T-helper 2 cell treated with Interferon-gamma antibody and Interleukin-4, amounts not matched to agents 5 μg/mL and 100 μg/mL, for 36 hours (primary cell): ENCODE data around the gene NUFIP1.
"Not testable (repeated sequence)": the region's sequence is repeated elsewhere in the genome, so short reads cannot be mapped to it uniquely, and the experiment has no call there.

ENCODE experiments used
- DNase-seq: peaks from one replicate; pipeline ENCODE4 v3.0.0; 2021; ENCODE audit warnings: low spot score
- H3K27ac Mint-ChIP-seq: one replicate; pipeline ENCODE4 v1.8.0; 2021; ENCODE audit warnings: mild to moderate bottlenecking, mixed read lengths
- H3K27me3 Mint-ChIP-seq: one replicate; pipeline ENCODE4 v1.8.0; 2021; ENCODE audit warnings: low read depth, mixed read lengths
- H3K36me3 Mint-ChIP-seq: one replicate; pipeline ENCODE4 v1.8.0; 2021; ENCODE audit warnings: low read depth, mixed read lengths
- H3K4me1 Mint-ChIP-seq: one replicate; pipeline ENCODE4 v1.8.0; 2021; ENCODE audit warnings: low read depth, mixed read lengths
- H3K4me3 Mint-ChIP-seq: one replicate; pipeline ENCODE4 v1.8.0; 2022; ENCODE audit warnings: mild to moderate bottlenecking, moderate library complexity, mixed read lengths
- H3K9me3 Mint-ChIP-seq: one replicate; pipeline ENCODE4 v1.8.0; 2021; ENCODE audit warnings: mixed read lengths

NUFIP1 gene

GRCh38 chr13:44989071-44989889 is at the start of gene NUFIP1, which contains the start of gene GPALPP1:
TSS of gene NUFIP1 (minus strand) at chr13:44989471. CDS start at chr13:44989436, 35 bp downstream.
TSS of gene GPALPP1 (plus strand) at chr13:44989538. CDS start at chr13:44989655, 117 bp downstream.
- H3K4me1 Mint-ChIP-seq: peaks cover 32% of the 10 kb centered on the region
- no peaks in the 10 kb centered on the region for H3K9me3 Mint-ChIP-seq
- no peaks in the 10 kb centered on the region for H3K27me3 Mint-ChIP-seq
- H3K4me3 Mint-ChIP-seq: peak within 1 kb of the TSS; percentile 96
- H3K36me3 Mint-ChIP-seq: peaks cover 6% of the 10 kb centered on the region
- peak within 1 kb of the TSS; percentile 99 for H3K27ac Mint-ChIP-seq
- peak; percentile 92 for DNase-seq

DNA sequence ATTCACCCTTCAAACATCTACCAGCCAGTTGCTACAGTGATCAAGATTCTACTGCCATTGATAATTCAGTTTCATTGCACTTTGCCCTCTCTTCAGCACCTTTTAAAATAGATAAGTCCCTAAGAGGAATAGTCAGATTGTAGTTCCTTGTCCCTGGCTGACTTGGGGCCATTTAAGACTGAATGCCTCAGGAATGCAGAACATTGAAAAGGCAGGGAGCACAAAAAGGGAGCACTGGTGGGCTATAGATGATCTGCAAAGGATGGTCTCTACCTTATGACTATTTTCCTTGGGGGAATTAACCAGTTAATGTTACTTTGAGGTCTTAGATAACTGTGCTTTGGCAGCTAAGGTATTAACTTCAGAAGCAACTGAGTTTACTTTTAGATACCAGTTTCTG is 46.9 kb upstream of the NUFIP1 start:
- no peaks in the 10 kb centered on the region for H3K9me3 Mint-ChIP-seq
- no peak overlapping the region for H3K4me3 Mint-ChIP-seq
- no peaks in the 10 kb centered on the region for H3K27me3 Mint-ChIP-seq
- H3K27ac Mint-ChIP-seq: peak overlapping the region; percentile 18
- H3K36me3 Mint-ChIP-seq: peaks cover 11% of the 10 kb centered on the region
- no peaks in the 10 kb centered on the region for H3K4me1 Mint-ChIP-seq
- DNase-seq: no peak

DNA sequence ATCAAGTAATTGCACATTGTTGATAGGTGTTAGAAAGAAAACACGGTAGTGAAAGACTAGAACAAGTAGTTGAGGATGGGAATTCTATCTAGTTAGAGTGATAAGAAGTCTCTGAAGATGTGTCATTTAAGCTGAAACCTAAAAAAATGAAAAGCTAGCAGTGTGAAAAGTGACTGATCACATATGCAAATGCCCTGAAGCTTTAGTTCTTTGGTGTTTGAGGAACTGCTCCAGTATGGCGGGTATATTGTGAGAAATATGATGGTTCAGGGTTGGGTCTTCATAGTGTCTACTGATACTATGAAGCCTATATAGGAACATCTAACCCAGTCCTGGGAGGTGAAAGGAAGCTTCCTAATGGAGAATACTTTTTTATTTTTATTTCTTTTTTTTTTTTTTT is 45.1 kb upstream of the NUFIP1 start:
- no peaks in the 10 kb centered on the region for H3K4me1 Mint-ChIP-seq
- H3K36me3 Mint-ChIP-seq: peaks cover 11% of the 10 kb centered on the region
- H3K4me3 Mint-ChIP-seq: no peak overlapping the region
- H3K27ac Mint-ChIP-seq: no peak overlapping the region
- no peak for DNase-seq
- no peaks in the 10 kb centered on the region for H3K9me3 Mint-ChIP-seq
- H3K27me3 Mint-ChIP-seq: no peaks in the 10 kb centered on the region

DNA sequence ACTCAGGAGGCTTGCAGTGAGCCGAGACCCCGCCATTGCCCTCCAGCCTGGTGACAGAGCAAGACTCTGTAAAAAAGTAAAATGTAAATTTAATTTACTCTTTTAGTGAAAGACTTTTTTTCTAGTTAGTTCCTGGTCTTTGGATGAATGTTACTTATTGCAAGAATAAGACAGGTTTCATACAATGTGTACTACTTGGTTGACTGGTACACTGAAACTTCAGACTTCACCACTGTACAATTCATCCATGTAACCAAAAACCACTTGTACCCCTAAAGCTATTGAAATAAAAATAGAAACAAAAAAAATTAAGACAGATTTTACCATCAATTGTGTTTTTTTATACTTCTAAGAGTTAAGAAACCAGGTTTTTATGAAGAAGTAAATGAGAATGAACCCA is 35.6 kb upstream of the NUFIP1 start:
- no peaks in the 10 kb centered on the region for H3K4me1 Mint-ChIP-seq
- no peak for DNase-seq
- H3K27ac Mint-ChIP-seq: no peak overlapping the region
- H3K9me3 Mint-ChIP-seq: no peaks in the 10 kb centered on the region
- no peaks in the 10 kb centered on the region for H3K27me3 Mint-ChIP-seq
- H3K4me3 Mint-ChIP-seq: no peak overlapping the region
- peaks cover 21% of the 10 kb centered on the region for H3K36me3 Mint-ChIP-seq

- Mint-ChIP-seq H3K4me1 (peaks cover 1% of the 10 kb centered on the region), H3K27me3 (no peaks in the 10 kb centered on the region), H3K27ac (no peak overlapping the region), H3K4me3 (no peak overlapping the region), H3K9me3 (no peaks in the 10 kb centered on the region), H3K36me3 (peaks cover 24% of the 10 kb centered on the region)
- DNase-seq: no peak
Measured at GRCh38 chr13:45021250-45021649, 32.0 kb upstream of the NUFIP1 start.

- DNase-seq, H3K9me3 Mint-ChIP-seq, H3K27me3 Mint-ChIP-seq, H3K27ac Mint-ChIP-seq, H3K4me3 Mint-ChIP-seq, H3K4me1 Mint-ChIP-seq: not testable (repeated sequence)
- peaks cover 28% of the 10 kb centered on the region for H3K36me3 Mint-ChIP-seq
Measured at GRCh38 chr13:45019981-45020380, 30.7 kb upstream of the NUFIP1 start.

DNA sequence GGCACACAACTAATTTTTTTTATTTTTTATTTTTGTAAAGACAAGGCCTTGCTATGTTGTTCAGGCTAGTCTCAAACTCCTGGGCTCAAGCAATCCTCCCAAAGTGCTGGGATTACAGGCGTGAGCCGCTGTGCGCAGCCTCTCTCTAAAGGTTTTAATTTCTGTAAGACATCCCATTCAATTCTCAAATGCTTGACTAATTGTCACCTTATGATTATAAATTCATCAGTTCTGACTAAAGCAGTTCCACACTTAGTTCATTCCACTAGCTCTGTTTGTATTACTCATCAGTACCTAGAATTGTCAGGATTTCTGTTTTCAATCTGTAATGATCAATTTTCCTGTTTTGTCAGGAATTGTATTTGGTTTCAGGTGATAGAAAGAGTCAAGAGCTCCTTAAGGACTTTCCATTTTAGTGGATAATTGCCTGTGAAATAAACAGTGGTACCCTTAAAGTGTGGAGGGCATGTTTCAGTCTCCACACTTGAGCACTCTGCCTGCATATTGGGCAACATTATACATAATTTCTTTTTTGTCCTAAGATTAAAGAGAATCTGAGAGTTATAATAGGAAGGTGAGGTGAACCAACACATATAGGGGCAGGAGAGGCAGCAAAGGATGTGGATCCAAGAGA is 27.6 kb upstream of the NUFIP1 start:
- Mint-ChIP-seq H3K27ac (no peak overlapping the region), H3K27me3 (no peaks in the 10 kb centered on the region), H3K9me3 (no peaks in the 10 kb centered on the region), H3K36me3 (peaks cover 26% of the 10 kb centered on the region), H3K4me1 (peaks cover 1% of the 10 kb centered on the region), H3K4me3 (no peak overlapping the region)
- DNase-seq: no peak

GRCh38 chr13:45015300-45015699 is 26.0 kb upstream of the NUFIP1 start:
- Mint-ChIP-seq H3K27me3 (no peaks in the 10 kb centered on the region), H3K27ac (no peak overlapping the region), H3K36me3 (peaks cover 22% of the 10 kb centered on the region), H3K9me3 (no peaks in the 10 kb centered on the region), H3K4me1 (peaks cover 1% of the 10 kb centered on the region), H3K4me3 (no peak overlapping the region)
- no peak for DNase-seq

DNA sequence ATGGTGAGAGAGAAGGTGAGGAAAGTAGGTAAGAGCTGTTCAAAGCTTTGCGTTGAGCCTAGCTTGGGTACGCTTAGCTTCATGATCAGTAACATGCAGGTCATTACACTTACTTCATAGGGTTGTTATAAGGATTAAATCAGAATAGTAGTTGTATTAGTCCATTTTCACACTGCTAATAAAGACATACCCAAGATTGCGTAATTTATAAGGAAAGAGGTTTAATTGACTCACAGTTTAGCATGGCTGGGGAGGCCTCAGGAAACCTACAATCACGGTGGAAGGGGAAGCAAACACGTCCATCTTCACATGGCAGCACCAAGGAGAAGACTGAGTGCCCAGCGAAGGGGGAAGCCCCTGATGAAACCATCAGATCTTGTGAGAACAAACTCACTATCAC is 21.9 kb upstream of the NUFIP1 start:
- DNase-seq: no peak
- Mint-ChIP-seq H3K27me3 (no peaks in the 10 kb centered on the region), H3K36me3 (peaks cover 17% of the 10 kb centered on the region), H3K27ac (no peak overlapping the region), H3K4me1 (no peaks in the 10 kb centered on the region), H3K4me3 (no peak overlapping the region), H3K9me3 (no peaks in the 10 kb centered on the region)

DNA sequence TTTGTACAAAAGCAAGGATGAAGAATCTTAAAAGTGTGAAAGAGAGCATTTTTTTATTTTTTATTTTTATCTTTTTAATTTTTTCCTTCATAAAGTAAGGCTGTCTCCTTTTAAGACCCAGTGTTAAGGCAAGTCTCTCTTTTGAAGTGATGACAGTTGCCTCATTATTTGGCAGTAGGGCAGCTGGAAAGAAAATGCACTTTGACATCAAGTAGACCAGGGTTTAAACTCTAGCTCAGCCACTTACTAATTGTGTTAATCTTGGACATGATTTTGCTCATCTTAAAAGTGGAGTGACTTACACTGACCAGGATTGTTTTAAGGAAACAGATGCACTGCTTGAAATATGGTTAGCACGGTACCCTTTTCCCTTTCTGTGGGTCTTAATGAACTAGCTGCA is 18.6 kb upstream of the NUFIP1 start:
- Mint-ChIP-seq H3K4me3 (no peak overlapping the region), H3K36me3 (peaks cover 14% of the 10 kb centered on the region), H3K27ac (no peak overlapping the region)

DNA sequence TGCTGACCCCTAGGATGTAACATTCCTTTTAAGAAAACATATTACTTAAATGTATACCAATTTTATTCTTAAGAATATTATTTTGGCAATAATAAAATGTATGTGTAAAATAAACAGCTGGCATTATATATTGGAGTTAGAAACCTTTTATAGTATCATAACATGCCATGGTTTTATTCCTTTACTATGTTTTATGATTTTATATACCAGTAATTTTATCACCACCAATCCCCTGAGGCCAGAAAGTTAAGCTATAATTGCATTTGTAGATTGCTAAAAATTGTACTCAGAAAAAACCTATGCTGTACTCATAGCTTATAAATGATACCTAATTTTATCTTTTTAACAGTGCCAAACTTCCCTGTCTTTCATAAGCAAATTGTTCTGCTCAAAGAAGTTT is 18.0 kb upstream of the NUFIP1 start:
- Mint-ChIP-seq H3K4me1 (no peaks in the 10 kb centered on the region), H3K36me3 (peaks cover 18% of the 10 kb centered on the region)

More for the DNA sequence above, 18.6 kb upstream of the NUFIP1 start:
- Mint-ChIP-seq H3K27me3 (no peaks in the 10 kb centered on the region), H3K9me3 (no peaks in the 10 kb centered on the region), H3K4me1 (no peaks in the 10 kb centered on the region)
- DNase-seq: no peak

DNA sequence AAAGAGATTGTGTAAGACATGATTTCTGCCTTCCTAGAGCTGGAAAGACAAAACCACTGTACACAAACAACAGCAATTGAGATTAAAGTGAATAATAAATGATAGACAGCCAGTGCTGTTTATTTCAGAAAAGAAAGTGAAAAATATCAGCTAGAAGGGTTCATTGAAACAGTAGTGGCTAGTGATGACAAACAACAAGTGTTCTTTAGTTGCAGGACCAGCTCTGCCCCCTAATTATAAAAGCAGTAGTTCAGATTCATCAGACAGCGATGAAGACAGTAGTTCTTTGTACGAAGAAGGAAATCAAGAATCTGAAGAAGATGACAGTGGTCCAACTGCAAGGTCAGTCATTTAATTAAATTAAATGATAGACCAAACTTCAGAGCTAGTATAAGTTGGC is 14.8 kb upstream of the NUFIP1 start:
- Mint-ChIP-seq H3K4me3 (no peak overlapping the region), H3K9me3 (no peaks in the 10 kb centered on the region), H3K27ac (no peak overlapping the region), H3K36me3 (peaks cover 22% of the 10 kb centered on the region), H3K4me1 (no peaks in the 10 kb centered on the region), H3K27me3 (no peaks in the 10 kb centered on the region)
- DNase-seq: no peak

More for the DNA sequence above, 18.0 kb upstream of the NUFIP1 start:
- Mint-ChIP-seq H3K27ac (no peak overlapping the region), H3K4me3 (no peak overlapping the region), H3K9me3 (no peaks in the 10 kb centered on the region), H3K27me3 (no peaks in the 10 kb centered on the region)
- no peak for DNase-seq

GRCh38 chr13:45003417-45003816 is 14.1 kb upstream of the NUFIP1 start:
- Mint-ChIP-seq H3K4me3 (no peak overlapping the region), H3K27ac (no peak overlapping the region), H3K4me1 (no peaks in the 10 kb centered on the region), H3K9me3 (no peaks in the 10 kb centered on the region), H3K36me3 (peaks cover 21% of the 10 kb centered on the region), H3K27me3 (no peaks in the 10 kb centered on the region)
- DNase-seq: no peak

DNA sequence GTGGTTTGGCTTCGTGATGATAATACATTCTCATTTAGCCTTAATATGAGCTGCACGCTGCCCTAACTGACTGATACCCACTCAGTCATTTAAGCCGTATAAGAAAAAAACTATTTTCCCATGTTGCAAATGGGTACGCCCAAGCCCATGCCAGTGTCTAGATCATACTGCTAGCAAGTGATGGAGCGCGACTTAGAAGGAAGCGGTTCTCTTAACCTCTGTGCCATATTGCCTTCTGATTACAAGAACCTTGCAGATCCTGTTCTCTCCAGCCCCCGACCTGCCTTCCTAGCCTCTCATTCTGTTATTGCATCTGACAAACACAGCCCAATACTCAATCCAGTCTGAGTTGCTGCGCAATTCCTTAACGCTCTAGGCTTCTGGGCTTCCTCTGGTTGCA is 670 bp upstream of the NUFIP1 start:
- DNase-seq: no peak
- Mint-ChIP-seq H3K27ac (peak overlapping the region; percentile 99), H3K9me3 (no peaks in the 10 kb centered on the region), H3K27me3 (no peaks in the 10 kb centered on the region), H3K4me1 (peaks cover 30% of the 10 kb centered on the region), H3K36me3 (peaks cover 6% of the 10 kb centered on the region), H3K4me3 (peak overlapping the region; percentile 96)
